GM06990 (cell line): ENCODE data around the gene SPRING1.

ENCODE experiments used
- DNase-seq: peaks from one replicate; pipeline ENCODE4 v3.0.0-alpha.2; 2011; ENCODE audit not compliant: insufficient read length; ENCODE audit errors: extremely low read depth
- H3K27me3 ChIP-seq: replicated peaks from 2 replicates; pipeline ENCODE4 v1.6.0; 2011; ENCODE audit warnings: low read length; ENCODE audit not compliant: control insufficient read depth, insufficient read depth
- H3K36me3 ChIP-seq: 2 replicates; pipeline ENCODE4 v1.5.1; 2011; ENCODE audit warnings: low read length; ENCODE audit not compliant: control insufficient read depth, insufficient read depth
- H3K4me3 ChIP-seq: replicated peaks from 2 replicates; pipeline ENCODE4 v1.5.1; 2011; ENCODE audit warnings: low read depth, mild to moderate bottlenecking, control low read depth, low read length
- CTCF ChIP-seq: IDR thresholded peaks from 2 replicates; pipeline ENCODE4 v1.5.1; 2011; ENCODE audit warnings: low read length, control low read depth, mild to moderate bottlenecking, inconsistent platforms; ENCODE audit not compliant: insufficient read depth, poor library complexity, severe bottlenecking

The SPRING1 gene

GRCh38 chr12:116777245-116777644, 39.4 kb upstream of the SPRING1 start:
- H3K4me3 ChIP-seq = no peak overlapping the region
- no peaks in the 10 kb centered on the region for H3K27me3 ChIP-seq
- DNase-seq = no peak
- peaks cover 3% of the 10 kb centered on the region for H3K36me3 ChIP-seq
- TF ChIP-seq CTCF = no peak

- H3K27me3 ChIP-seq = no peaks in the 10 kb centered on the region
- DNase-seq = no peak
- no peak for TF ChIP-seq CTCF
- no peak overlapping the region for H3K4me3 ChIP-seq
- no peaks in the 10 kb centered on the region for H3K36me3 ChIP-seq
Observed at GRCh38 chr12:116774020-116774419, 36.2 kb upstream of the SPRING1 start.

- no peak for DNase-seq
- H3K36me3 ChIP-seq = no peaks in the 10 kb centered on the region
- H3K4me3 ChIP-seq = no peak overlapping the region
- no peak for TF ChIP-seq CTCF
- H3K27me3 ChIP-seq = no peaks in the 10 kb centered on the region
Observed at GRCh38 chr12:116773276-116773731, 35.4 kb upstream of the SPRING1 start.

GRCh38 chr12:116771651-116772050, 33.8 kb upstream of the SPRING1 start:
- no peak for DNase-seq
- Histone ChIP-seq H3K4me3 (no peak overlapping the region), H3K36me3 (no peaks in the 10 kb centered on the region), H3K27me3 (no peaks in the 10 kb centered on the region)
- TF ChIP-seq CTCF = no peak

- no peaks in the 10 kb centered on the region for H3K27me3 ChIP-seq
- no peaks in the 10 kb centered on the region for H3K36me3 ChIP-seq
- H3K4me3 ChIP-seq = no peak overlapping the region
- no peak for DNase-seq
- TF ChIP-seq CTCF = no peak
Observed at GRCh38 chr12:116766746-116767145, 28.9 kb upstream of the SPRING1 start.

GRCh38 chr12:116766285-116766684, 28.4 kb upstream of the SPRING1 start:
- no peak for TF ChIP-seq CTCF
- H3K27me3 ChIP-seq = no peaks in the 10 kb centered on the region
- no peak for DNase-seq
- no peaks in the 10 kb centered on the region for H3K36me3 ChIP-seq
- no peak overlapping the region for H3K4me3 ChIP-seq
